CD1c-positive myeloid dendritic cell (primary cell): ENCODE measurements around the gene USF2.
A peak's percentile ranks its signal among the peaks of the same experiment; 100 is the strongest.

Experiments
- DNase-seq: peaks from one replicate; pipeline ENCODE4 v3.0.0-alpha.2; 2016; ENCODE audit errors: extremely low spot score

USF2 gene

DNA sequence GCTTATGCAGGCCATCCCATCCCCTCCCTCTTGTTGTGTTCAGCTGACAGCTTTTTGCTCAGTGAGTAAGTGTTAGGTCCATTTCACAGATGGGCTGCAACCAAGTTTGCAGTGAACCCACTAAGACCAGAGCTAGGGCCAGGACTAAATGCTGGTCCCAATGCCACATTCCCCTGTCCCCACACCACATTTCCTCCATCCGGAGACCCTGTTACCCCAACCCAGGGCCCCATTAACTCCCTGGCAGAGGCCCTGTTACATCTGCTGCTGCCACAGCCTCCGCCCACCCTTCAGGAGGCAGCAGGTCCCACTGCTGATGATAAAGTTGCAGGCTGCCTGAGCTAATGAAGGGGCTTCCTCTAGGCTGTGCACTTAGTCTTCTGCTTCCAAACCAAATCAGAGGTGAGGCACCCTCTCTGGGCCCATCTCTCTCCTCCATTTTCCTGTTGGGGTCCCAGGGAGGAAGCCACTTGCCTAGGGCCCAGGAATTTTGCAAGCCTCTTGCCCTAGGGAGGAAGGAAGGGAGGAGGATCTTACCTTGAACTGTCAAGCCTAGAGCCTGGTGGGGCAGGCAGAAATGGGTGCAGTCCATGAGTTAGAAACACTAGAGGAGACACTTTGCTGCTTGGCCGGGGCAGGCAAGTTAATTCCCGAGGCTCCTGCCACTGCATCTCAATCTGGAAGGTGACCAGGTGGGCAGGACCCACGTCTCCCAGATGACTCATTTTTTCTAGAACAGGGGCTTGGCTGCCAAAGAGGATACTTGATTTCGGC lies 3.4 kb upstream of the USF2 start:
- no peak for DNase-seq

DNA sequence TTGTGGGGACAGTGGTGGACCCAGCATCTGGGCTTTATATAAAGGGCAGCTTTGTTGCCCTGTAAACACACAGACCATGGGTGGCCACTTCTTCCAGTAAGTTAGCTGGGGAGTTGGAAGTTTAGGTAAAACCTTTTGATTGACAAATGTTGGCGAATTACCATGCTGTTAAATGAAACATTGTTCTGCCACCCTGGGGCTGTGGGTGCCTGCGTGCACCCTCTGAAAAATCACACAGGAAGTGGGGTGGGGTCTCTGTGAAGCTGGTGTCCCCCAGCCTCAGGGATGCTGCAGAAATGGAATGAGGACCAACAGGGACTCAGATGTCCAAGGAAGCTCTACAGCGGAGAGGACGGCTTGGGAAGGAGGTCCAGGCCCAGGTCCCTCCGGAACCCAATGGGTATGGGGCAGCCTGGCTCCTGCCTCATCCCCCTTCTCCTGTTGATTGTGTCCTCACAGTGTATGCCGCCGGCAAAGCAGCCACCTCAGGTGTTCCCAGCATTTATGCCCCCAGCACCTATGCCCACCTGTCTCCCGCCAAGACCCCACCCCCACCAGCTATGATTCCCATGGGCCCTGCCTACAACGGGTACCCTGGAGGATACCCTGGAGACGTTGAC lies 2.8 kb upstream of the USF2 start:
- no peak for DNase-seq

DNA sequence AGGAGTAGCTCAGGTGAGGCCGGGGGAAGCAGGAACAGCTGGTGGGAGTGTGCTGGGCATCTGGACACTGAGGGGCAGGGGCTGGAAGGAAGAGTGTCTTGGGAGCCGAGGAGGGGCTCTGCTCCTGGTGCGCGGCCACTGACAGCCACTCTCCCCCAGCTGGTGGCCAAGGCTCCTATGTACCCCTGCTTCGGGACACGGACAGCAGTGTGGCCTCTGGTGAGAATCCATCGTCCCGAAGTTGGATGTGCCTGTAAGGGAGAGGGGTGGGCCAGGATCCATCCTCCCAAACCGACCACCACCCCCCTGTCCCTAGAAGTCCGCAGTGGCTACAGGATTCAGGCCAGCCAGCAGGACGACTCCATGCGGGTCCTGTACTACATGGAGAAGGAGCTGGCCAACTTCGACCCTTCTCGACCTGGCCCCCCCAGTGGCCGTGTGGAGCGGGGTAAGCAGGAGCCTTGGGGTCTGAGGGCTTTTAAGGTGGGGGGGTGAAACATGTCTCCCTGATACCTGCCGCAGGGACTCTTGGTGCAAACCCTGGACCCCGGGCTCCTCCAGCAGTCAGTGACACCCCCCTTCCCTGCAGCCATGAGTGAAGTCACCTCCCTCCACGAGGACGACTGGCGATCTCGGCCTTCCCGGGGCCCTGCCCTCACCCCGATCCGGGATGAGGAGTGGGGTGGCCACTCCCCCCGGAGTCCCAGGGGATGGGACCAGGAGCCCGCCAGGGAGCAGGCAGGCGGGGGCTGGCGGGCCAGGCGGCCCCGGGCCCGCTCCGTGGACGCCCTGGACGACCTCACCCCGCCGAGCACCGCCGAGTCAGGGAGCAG lies 2.0 kb upstream of the USF2 start:
- no peak for DNase-seq

DNA sequence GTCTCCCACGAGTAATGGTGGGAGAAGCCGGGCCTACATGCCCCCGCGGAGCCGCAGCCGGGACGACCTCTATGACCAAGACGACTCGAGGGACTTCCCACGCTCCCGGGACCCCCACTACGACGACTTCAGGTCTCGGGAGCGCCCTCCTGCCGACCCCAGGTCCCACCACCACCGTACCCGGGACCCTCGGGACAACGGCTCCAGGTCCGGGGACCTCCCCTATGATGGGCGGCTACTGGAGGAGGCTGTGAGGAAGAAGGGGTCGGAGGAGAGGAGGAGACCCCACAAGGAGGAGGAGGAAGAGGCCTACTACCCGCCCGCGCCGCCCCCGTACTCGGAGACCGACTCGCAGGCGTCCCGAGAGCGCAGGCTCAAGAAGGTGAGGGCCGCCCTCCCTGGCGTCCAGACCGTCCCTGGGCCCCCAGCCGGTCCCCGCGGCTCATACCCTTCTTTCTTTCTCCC lies 1.4 kb upstream of the USF2 start:
- DNase-seq: no peak

- peak; percentile 88 for DNase-seq
Measured at GRCh38 chr19:35267818-35268535, 785 bp upstream of the USF2 start.

DNA sequence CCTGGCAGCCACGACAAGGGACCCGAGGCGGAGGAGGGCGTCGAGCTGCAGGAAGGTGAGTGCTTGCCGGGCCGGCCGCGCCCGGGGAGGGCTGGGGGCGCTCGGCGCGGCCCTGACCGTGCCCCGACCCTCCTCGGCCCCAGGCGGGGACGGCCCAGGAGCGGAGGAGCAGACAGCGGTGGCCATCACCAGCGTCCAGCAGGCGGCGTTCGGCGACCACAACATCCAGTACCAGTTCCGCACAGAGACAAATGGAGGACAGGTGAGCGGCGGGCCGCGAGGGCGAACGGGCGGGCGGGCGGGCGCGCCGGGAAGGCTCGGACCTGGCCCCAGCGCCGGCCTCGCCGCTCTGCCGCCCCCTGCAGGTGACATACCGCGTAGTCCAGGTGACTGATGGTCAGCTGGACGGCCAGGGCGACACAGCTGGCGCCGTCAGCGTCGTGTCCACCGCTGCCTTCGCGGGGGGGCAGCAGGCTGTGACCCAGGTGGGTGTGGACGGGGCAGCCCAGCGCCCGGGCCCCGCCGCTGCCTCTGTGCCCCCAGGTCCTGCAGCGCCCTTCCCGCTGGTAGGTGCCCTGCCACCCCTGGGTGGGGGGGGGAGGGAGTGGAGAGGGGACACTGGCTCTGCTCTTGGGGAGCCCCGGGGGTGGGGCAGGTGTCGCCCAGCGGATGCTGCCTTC lies 816 bp downstream of the USF2 start:
- peak; percentile 78 for DNase-seq

- no peak for DNase-seq
Measured at GRCh38 chr19:35270381-35270811, 1.6 kb downstream of the USF2 start.

DNA sequence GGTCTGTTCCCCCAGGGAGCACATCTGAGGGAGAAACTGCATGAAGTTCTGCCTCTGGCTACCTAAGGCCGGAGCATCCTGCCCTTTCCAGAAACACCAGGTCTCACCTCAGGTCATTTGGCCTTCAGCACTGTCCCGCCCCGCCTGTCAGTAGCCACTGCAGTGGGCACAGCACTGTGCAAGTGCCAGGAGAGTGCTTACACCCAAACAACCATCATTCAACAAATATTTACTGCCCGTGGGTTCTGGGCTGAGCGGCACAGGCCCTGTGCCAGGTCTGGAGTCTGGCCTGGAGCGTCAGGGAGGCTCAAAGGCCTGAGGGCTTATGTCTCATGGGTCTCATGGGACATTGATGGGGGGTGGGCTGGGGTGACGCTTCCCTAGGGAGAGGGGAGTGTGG lies 2.8 kb downstream of the USF2 start:
- no peak for DNase-seq

GRCh38 chr19:35272122-35272719 lies 3.5 kb downstream of the USF2 start:
- DNase-seq: peak; percentile 53

- no peak for DNase-seq
Measured at GRCh38 chr19:35272954-35273649, 4.3 kb downstream of the USF2 start.

DNA sequence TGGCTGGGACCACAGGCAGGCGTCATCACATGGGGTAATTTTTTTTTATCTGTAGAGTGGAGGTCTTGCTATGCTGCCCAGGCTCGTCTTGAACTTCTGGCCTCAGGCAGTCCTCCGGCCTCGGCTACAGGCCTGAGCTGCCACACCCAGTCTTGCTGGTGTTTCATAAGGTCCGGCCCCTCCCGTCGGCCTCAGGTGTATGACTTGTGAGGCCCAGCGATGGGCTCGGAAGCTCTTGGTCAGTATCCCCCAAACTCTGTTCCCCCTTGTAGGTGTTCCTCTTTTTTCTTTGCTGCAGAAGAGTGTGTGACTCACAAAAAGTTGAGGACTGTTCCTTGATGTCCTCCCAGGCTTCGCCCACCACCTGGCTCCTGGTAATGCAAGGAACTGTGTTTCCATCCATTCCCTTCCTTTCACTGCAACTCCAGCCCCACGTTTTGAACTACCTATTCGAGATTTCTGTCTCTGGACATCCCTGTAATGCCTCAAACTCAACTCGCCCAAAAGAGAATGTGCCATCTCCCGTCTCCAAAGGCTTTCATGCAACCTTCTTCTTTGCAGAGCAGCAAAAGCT lies 5.0 kb downstream of the USF2 start:
- peak; percentile 47 for DNase-seq

DNA sequence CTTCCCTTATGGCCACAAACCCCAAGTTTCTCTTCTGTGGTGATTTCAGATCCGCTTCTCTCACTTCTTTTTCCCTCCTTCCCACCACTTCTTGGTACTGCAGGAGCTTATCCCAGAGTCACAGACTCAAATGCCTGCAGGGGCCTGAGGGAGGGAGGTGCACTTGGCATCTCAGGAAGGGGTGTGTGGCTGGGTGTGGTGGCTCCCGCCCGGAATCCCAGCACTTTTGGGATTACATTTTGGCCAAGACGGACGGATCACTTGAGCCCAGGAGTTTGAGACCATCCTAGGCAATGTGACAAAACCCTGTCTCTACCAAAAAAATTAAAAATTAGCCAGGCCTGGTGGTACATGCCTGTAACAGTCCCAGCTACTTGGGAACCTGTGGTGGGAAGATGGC lies 5.6 kb downstream of the USF2 start:
- no peak for DNase-seq

DNA sequence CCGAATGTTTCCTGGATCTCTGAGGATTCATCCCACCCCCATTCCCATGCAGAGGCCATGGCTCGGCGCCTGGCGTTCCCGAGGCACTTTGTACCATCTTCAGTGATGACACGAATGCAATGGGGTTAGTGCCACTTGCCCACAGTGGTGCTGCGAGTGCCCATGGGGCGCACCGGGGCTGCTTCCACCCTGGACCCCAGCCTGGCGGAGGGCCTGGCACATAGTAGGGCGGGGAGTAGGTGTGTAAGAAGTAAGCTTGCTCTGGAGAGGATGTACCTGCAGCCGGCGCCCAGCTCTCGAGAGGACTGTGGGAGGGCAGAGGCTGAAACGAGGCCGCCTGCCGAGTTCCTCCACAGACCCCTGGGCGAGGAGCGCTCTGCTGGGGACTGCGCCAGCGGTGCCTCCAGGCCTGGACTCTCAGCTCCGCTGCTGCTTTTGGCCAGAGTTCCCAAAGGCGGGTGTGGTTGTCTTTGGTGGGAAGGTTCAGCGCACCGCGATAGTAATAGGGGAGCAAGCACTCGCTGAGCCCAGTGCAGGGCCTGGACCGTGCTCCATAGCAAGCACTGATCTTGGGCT lies 8.0 kb downstream of the USF2 start:
- no peak for DNase-seq

- no peak for DNase-seq
Measured at GRCh38 chr19:35278578-35279284, 10.0 kb downstream of the USF2 start.

GRCh38 chr19:35279374-35279773 lies 10.6 kb downstream of the USF2 start:
- no peak for DNase-seq

GRCh38 chr19:35279985-35280821 lies 11.4 kb downstream of the USF2 start:
- no peak for DNase-seq

- DNase-seq: peak; percentile 20
Measured at GRCh38 chr19:35281303-35281702, 12.5 kb downstream of the USF2 start.
